H1 (cell line): Measurements from ENCODE around the gene DMBT1. TPM values are rescaled to one million over a fixed set of nuclear protein-coding genes. Genes with fewer than 3 reads are reported as not detected.

ENCODE experiments used
- CHD1 ChIP-seq: IDR thresholded peaks from 2 replicates; pipeline ENCODE4 v1.6.1; 2012; ENCODE audit warnings: low read depth, low read length, improper control_type of control experiment
- CHD2 ChIP-seq: IDR thresholded peaks from 2 replicates; pipeline ENCODE4 v1.6.1; 2012; ENCODE audit warnings: low read length, improper control_type of control experiment
- GABPA ChIP-seq: IDR thresholded peaks from 2 replicates; pipeline ENCODE4 v1.6.1; 2011; ENCODE audit warnings: mild to moderate bottlenecking, low read length, moderate library complexity, borderline replicate concordance; ENCODE audit not compliant: insufficient read depth
- KDM5A ChIP-seq: fragments of 200-600 bp; IDR thresholded peaks from 2 replicates; pipeline ENCODE4 v1.7.1; 2012; ENCODE audit warnings: mild to moderate bottlenecking, low read length, inconsistent platforms, mixed read lengths
- POLR2AphosphoS5 ChIP-seq: IDR thresholded peaks from 2 replicates; pipeline ENCODE4 v1.6.1; 2011; ENCODE audit warnings: low read depth, low read length
- SIX5 ChIP-seq: IDR thresholded peaks from 2 replicates; pipeline ENCODE4 v1.6.1; 2011; ENCODE audit warnings: mild to moderate bottlenecking, low read depth, low read length
- TBP ChIP-seq: IDR thresholded peaks from 2 replicates; pipeline ENCODE4 v1.6.1; 2011; ENCODE audit warnings: low read depth, low read length, improper control_type of control experiment
- polyA plus RNA-seq, 7 experiments: library from polyadenylated mRNA; depleted of rRNA in 3 of 7; stranded (reverse) in 5 of 7; unstranded in 2 of 7; fragments of >200 nt in 5 of 7; fragments of 200-250 nt in 2 of 7; gene quantifications; 1 replicate in 5 of 7; 2 replicates in 1 of 7; 4 replicates in 1 of 7; pipeline versions ENCODE4 v1.2.1 to v1.2.3, GENCODE V29; 2011 to 2013; ENCODE audit warnings: missing spikeins in 2 of 7, mixed read lengths in 2 of 7
- total RNA-seq: library from RNA; stranded (reverse); fragmentation: NEBNext Ultra II Directional; extraction: Animal tissue kit (Norgen Biotek cat#: 25700); gene quantifications from 2 replicates; pipeline ENCODE4 v1.2.1, GENCODE V29; 2021
- TF ChIP-seq, protein P1 (sequence below): IDR thresholded peaks from 2 replicates; pipeline ENCODE4 v1.6.1; 2012; ENCODE audit warnings: low read length, inconsistent platforms

Gene DMBT1
- total and polyA plus RNA-seq, 2 of the 8 experiments (the other 6 are each of a cell fraction or from before 2014, with no cell fraction given): 0.03 TPM; not detected in 1

- TF ChIP-seq CHD2 (no peak), CHD1 (no peak), SIX5 (no peak), KDM5A (no peak), GABPA (no peak), TBP (no peak), POLR2AphosphoS5 (no peak)
- TF ChIP-seq, protein P1, sequence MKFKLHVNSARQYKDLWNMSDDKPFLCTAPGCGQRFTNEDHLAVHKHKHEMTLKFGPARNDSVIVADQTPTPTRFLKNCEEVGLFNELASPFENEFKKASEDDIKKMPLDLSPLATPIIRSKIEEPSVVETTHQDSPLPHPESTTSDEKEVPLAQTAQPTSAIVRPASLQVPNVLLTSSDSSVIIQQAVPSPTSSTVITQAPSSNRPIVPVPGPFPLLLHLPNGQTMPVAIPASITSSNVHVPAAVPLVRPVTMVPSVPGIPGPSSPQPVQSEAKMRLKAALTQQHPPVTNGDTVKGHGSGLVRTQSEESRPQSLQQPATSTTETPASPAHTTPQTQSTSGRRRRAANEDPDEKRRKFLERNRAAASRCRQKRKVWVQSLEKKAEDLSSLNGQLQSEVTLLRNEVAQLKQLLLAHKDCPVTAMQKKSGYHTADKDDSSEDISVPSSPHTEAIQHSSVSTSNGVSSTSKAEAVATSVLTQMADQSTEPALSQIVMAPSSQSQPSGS: no peak
Observed at GRCh38 chr10:122655524-122656307, 95.2 kb downstream of the DMBT1 start (continued).
